Common myeloid progenitor, CD34-positive (primary cell): ENCODE measurements around the gene VTA1.

ENCODE experiments used
- CTCF ChIA-PET: fragments of 350-600 bp; sonication (Branson Sonifier 250); formaldehyde crosslinking; loops from one replicate; lab custom pipeline; 2021; ENCODE audit warnings: antibody characterized with exemption; lab: Charles Lee
- POLR2A ChIA-PET: fragments of 350-600 bp; sonication (Branson Sonifier 250); formaldehyde crosslinking; loops from one replicate; lab custom pipeline; 2021; ENCODE audit warnings: antibody characterized with exemption; lab: Charles Lee
- DNase-seq, 3 donors: peaks; one replicate each; pipeline versions ENCODE4 v3.0.0 to v3.0.0-alpha.2; 2013
- H3K27ac ChIP-seq, 2 experiments: 1 replicate in 1 of 2; 2 replicates in 1 of 2; pipeline ENCODE4 v1.7.0; 2013; ENCODE audit warnings: inconsistent platforms in 2 of 2, low read length in 2 of 2, mild to moderate bottlenecking in 2 of 2, low read depth in 1 of 2, moderate library complexity in 1 of 2; ENCODE audit not compliant: severe bottlenecking in 2 of 2, insufficient read depth in 1 of 2, poor library complexity in 1 of 2
- H3K27me3 ChIP-seq, 5 experiments: replicated peaks in 2 of 5; 1 replicate in 3 of 5; 2 replicates in 2 of 5; pipeline versions ENCODE4 v1.6.1 to v1.7.0; 2013; ENCODE audit warnings: low read length in 4 of 5, mild to moderate bottlenecking in 2 of 5, moderate library complexity in 2 of 5, inconsistent platforms in 1 of 5; ENCODE audit not compliant: insufficient read depth in 5 of 5, control insufficient read depth in 4 of 5
- H3K36me3 ChIP-seq, 4 experiments: 1 replicate in 2 of 4; 2 replicates in 2 of 4; pipeline versions ENCODE4 v1.6.1 to v1.7.0; 2013; ENCODE audit warnings: low read length in 3 of 4, control low read depth in 1 of 4, mild to moderate bottlenecking in 1 of 4; ENCODE audit not compliant: control insufficient read depth in 4 of 4, insufficient read depth in 4 of 4
- H3K4me1 ChIP-seq, 4 experiments: 1 replicate in 3 of 4; 2 replicates in 1 of 4; pipeline versions ENCODE4 v1.6.1 to v1.7.1; 2013; ENCODE audit warnings: low read length in 3 of 4, mild to moderate bottlenecking in 3 of 4, control low read depth in 1 of 4, inconsistent platforms in 1 of 4, moderate library complexity in 1 of 4; ENCODE audit not compliant: control insufficient read depth in 4 of 4, insufficient read depth in 4 of 4; ENCODE audit errors: control extremely low read depth in 1 of 4
- H3K4me3 ChIP-seq, 7 experiments: 1 replicate in 4 of 7; 2 replicates in 3 of 7; pipeline versions ENCODE4 v1.5.1 to v1.7.0; 2013; ENCODE audit warnings: mild to moderate bottlenecking in 7 of 7, low read length in 6 of 7, moderate library complexity in 6 of 7, inconsistent platforms in 2 of 7, low read depth in 2 of 7, control low read depth in 1 of 7; ENCODE audit not compliant: insufficient read depth in 4 of 7, control insufficient read depth in 1 of 7; ENCODE audit errors: extremely low read depth in 1 of 7
- H3K9me3 ChIP-seq, 5 experiments: 1 replicate in 4 of 5; 2 replicates in 1 of 5; pipeline versions ENCODE4 v1.6.1 to v1.7.1; 2013; ENCODE audit warnings: low read length in 4 of 5, mild to moderate bottlenecking in 2 of 5, inconsistent platforms in 1 of 5, low read depth in 1 of 5, moderate library complexity in 1 of 5; ENCODE audit not compliant: control insufficient read depth in 4 of 5, insufficient read depth in 2 of 5; ENCODE audit errors: control extremely low read depth in 1 of 5
- WGBS: methylation state at CpG from one replicate; pipeline ENCODE4 v1.1.5; 2013; ENCODE audit not compliant: insufficient coverage; 5-methylcytosine and 5-hydroxymethylcytosine counted together

VTA1 gene

GRCh38 chr6:142236691-142237090, 89.6 kb downstream of the VTA1 start:
- Histone ChIP-seq H3K4me1 (peaks cover 0 to 10% (median 4%) of the 10 kb centered on the region in 4 experiments), H3K27me3 (no peaks in the 10 kb centered on the region), H3K36me3 (no peaks in the 10 kb centered on the region), H3K4me3 (no peak overlapping the region), H3K9me3 (no peaks in the 10 kb centered on the region), H3K27ac (no peak overlapping the region)
- CTCF ChIA-PET: no interaction called here
- POLR2A ChIA-PET: interaction anchor here (0.6 kb wide), 1 partner anchor 1344 kb away, joined by 3 read pairs; no protein-coding TSS in a partner anchor
- no peak for DNase-seq
- WGBS: no CpG with 5 or more reads among the region's 4 CpGs

GRCh38 chr6:142238881-142239280, 91.8 kb downstream of the VTA1 start:
- POLR2A ChIA-PET: no interaction called here
- CTCF ChIA-PET: no interaction called here

GRCh38 chr6:142240179-142240578, 93.1 kb downstream of the VTA1 start:
- H3K9me3 ChIP-seq: no peaks in the 10 kb centered on the region
- H3K4me1 ChIP-seq: peaks cover 0 to 4% (median 2%) of the 10 kb centered on the region in 4 experiments
- H3K27ac ChIP-seq: no peak overlapping the region
- no peaks in the 10 kb centered on the region for H3K36me3 ChIP-seq
- no peaks in the 10 kb centered on the region for H3K27me3 ChIP-seq
- POLR2A ChIA-PET: no interaction called here
- WGBS: 100% methylated on average over 1 of the region's 4 CpGs
- H3K4me3 ChIP-seq: no peak overlapping the region
- peak in 2 of 3 donors; percentile 4 to 7 for DNase-seq
- CTCF ChIA-PET: no interaction called here

More at GRCh38 chr6:142238881-142239280, 91.8 kb downstream of the VTA1 start:
- Histone ChIP-seq H3K4me1 (peaks cover 0 to 4% (median 2%) of the 10 kb centered on the region in 4 experiments), H3K36me3 (no peaks in the 10 kb centered on the region), H3K27me3 (no peaks in the 10 kb centered on the region), H3K9me3 (no peaks in the 10 kb centered on the region), H3K27ac (no peak overlapping the region), H3K4me3 (no peak overlapping the region)
- no peak for DNase-seq
- WGBS: 100% methylated on average over 1 of the region's 3 CpGs

GRCh38 chr6:142241061-142241460, 94.0 kb downstream of the VTA1 start:
- Histone ChIP-seq H3K27ac (no peak overlapping the region), H3K27me3 (no peaks in the 10 kb centered on the region), H3K36me3 (no peaks in the 10 kb centered on the region), H3K9me3 (no peaks in the 10 kb centered on the region), H3K4me1 (peaks cover 0 to 4% (median 2%) of the 10 kb centered on the region in 4 experiments), H3K4me3 (no peak overlapping the region)
- ChIA-PET CTCF (interaction anchor here (1.5 kb wide), 1 partner anchor 9 kb away, joined by 4 read pairs; no protein-coding TSS in a partner anchor), POLR2A (no interaction called here)
- peak in 2 of 3 donors; percentile 13 to 24 for DNase-seq

GRCh38 chr6:142242269-142242668, 95.2 kb downstream of the VTA1 start:
- Histone ChIP-seq H3K9me3 (no peaks in the 10 kb centered on the region), H3K36me3 (no peaks in the 10 kb centered on the region), H3K27me3 (no peaks in the 10 kb centered on the region), H3K4me3 (no peak overlapping the region), H3K4me1 (peaks cover 0 to 4% (median 2%) of the 10 kb centered on the region in 4 experiments), H3K27ac (no peak overlapping the region)
- WGBS: 100% methylated on average over 2 of the region's 4 CpGs
- no peak for DNase-seq
- ChIA-PET POLR2A (no interaction called here), CTCF (interaction anchor here (0.9 to 1.5 kb wide), 3 partner anchors 9 to 24 kb away, joined by 3 to 4 read pairs (median 3); no protein-coding TSS in a partner anchor)

GRCh38 chr6:142246960-142247359, 99.9 kb downstream of the VTA1 start:
- H3K4me3 ChIP-seq: no peak overlapping the region
- H3K27me3 ChIP-seq: no peaks in the 10 kb centered on the region
- CTCF ChIA-PET: no interaction called here
- H3K4me1 ChIP-seq: no peaks in the 10 kb centered on the region
- POLR2A ChIA-PET: no interaction called here
- H3K27ac ChIP-seq: no peak overlapping the region
- 97% methylated on average over 5 of the region's 6 CpGs for WGBS
- H3K9me3 ChIP-seq: no peaks in the 10 kb centered on the region
- no peak for DNase-seq
- no peaks in the 10 kb centered on the region for H3K36me3 ChIP-seq

GRCh38 chr6:142249266-142249665, 102.2 kb downstream of the VTA1 start:
- Histone ChIP-seq H3K4me1 (no peaks in the 10 kb centered on the region), H3K4me3 (no peak overlapping the region), H3K27ac (no peak overlapping the region), H3K36me3 (no peaks in the 10 kb centered on the region), H3K27me3 (no peaks in the 10 kb centered on the region), H3K9me3 (no peaks in the 10 kb centered on the region)
- CTCF ChIA-PET: interaction anchor here (0.8 to 1.2 kb wide), 2 partner anchors 52 to 62 kb away, joined by 3 read pairs; no protein-coding TSS in a partner anchor
- DNase-seq: no peak
- WGBS: 100% methylated on average over 2 of the region's 3 CpGs
- POLR2A ChIA-PET: no interaction called here
